ENCODE data around the gene FARSB. TPM values are rescaled to one million over a fixed set of nuclear protein-coding genes. Genes with fewer than 3 reads are reported as not detected.

The FARSB gene
- total RNA-seq, 2 donors from 2014 or later: 23.2 to 48.6 TPM

DNA sequence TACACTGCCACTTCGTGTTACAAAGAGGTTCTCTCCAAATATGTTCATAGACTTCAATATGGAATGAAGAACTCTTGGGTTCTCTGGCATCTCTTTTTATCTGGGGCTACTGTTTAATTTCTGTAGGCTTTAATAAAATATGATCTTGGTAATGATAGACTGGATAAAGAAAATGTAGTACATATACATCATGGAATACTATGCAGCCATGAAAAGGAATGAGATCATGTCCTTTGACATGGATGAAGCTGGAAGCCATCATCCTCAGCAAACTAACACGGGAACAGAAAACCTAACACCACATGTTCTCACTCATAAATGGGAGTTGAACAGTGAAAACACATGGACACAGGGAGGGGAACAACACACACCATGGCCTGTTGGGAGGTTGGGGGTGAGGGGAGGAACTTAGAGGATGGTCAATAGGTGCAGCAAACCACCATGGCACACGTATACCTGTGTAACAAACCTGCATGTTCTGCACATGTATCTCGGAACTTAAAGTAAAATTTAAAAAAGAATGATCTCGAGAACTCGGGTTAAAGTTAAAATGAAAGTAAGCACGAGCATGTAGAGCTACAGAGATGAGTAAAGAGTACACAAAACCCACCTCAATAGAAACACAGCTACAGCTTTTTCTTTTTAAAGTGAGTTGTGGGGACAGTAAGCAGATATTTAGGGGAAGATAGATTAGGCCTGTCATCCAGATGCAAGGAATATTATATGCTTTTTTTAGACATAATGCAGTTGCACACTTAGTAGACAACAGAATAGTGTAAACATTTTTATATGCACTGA, 129.2 kb downstream of the FARSB start:
- Mint-ChIP-seq H3K9me3 (no peaks in the 10 kb centered on the region), H3K36me3 (ENCODE audit: low read depth) (peaks cover 61% of the 10 kb centered on the region), H3K4me1 (peaks cover 5% of the 10 kb centered on the region), H3K4me3 (no peak overlapping the region), H3K27ac (no peak overlapping the region), H3K27me3 (no peaks in the 10 kb centered on the region)
- ATAC-seq (replicated peaks): no peak

DNA sequence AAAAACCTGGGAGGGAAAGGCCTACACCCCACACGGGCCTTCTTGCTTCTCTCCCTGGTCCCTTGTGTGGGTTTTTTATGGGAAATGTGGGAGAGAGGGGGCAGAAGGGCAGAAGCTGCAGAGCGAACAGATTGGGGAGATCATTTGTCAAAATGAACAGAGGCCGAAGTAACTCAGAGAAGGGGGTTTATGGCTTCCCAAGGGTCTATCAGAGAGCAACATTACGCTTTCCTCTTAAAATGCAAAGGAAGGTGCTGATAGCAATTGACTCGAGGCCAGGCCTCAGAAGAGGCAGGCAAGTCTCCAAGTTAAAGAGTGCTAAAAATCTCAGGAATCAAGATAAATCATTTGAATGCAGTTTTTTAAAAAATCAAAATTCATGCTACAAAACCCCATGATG, 130.1 kb downstream of the FARSB start:
- Mint-ChIP-seq H3K27ac (no peak overlapping the region), H3K9me3 (no peaks in the 10 kb centered on the region), H3K4me3 (no peak overlapping the region), H3K27me3 (no peaks in the 10 kb centered on the region), H3K36me3 (ENCODE audit: low read depth) (peaks cover 60% of the 10 kb centered on the region), H3K4me1 (peaks cover 5% of the 10 kb centered on the region)
- ATAC-seq (replicated peaks): no peak

DNA sequence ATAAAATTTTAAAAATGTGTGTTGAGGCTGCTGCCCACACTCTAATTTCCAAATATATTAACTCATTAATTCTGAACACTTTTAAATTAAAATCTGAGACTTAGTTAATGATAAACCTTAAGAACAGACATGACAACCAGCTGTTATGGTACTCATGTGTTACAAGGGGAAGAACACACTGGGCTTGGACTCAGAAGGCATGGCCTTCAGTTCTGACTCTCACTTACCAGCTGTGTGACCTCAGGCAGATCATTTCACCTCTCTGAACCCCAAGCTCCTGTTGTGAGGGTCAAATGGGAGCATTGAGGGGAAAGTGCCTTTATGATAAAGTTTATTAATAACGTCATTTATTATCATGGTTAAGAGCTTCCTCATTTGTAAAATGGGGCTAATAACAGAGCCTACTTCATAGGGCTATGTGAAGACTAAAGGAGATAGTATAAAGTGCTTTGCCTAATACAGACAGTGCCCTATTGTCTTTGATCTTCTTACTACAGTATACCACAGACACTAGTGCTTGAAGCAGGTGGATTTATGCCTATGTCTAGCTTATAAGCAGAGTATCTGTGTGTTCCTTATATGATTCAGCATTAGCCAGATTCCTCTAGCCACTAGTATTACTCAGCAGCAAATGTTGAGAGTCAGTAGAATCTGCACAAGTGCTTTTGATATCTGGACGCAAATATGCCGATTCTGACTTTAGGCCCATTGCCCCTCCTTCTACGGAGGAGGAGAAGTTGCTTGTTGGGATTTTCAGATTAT, 131.9 kb downstream of the FARSB start:
- Mint-ChIP-seq H3K27me3 (no peaks in the 10 kb centered on the region), H3K4me3 (no peak overlapping the region), H3K4me1 (peaks cover 5% of the 10 kb centered on the region), H3K27ac (no peak overlapping the region), H3K9me3 (no peaks in the 10 kb centered on the region), H3K36me3 (ENCODE audit: low read depth) (peaks cover 58% of the 10 kb centered on the region)
- peak; percentile 16 for ATAC-seq (replicated peaks)

DNA sequence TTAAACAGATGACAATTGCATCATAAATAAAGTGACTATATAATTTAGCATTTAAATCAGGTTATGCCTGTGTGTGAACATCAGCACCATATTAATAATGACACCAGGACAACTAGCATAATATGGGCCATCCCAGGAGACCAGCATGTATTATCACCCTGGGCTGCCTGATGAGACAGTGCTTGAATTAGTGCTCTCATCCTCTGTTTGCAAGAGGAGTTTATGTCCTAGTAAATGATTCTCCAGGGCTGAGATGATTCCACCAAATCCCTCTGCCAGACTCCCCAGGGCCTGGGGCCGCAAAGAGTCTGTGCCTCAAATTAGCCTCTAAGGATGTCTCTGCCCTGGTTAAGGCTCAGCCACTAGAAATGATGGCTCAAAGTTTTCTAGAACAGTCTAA, 133.8 kb downstream of the FARSB start:
- no peaks in the 10 kb centered on the region for H3K9me3 Mint-ChIP-seq
- H3K4me1 Mint-ChIP-seq: peaks cover 5% of the 10 kb centered on the region
- H3K27ac Mint-ChIP-seq: no peak overlapping the region
- no peak for ATAC-seq (replicated peaks)
- peaks cover 56% of the 10 kb centered on the region for H3K36me3 Mint-ChIP-seq (ENCODE audit: low read depth)
- H3K4me3 Mint-ChIP-seq: no peak overlapping the region
- H3K27me3 Mint-ChIP-seq: no peaks in the 10 kb centered on the region

DNA sequence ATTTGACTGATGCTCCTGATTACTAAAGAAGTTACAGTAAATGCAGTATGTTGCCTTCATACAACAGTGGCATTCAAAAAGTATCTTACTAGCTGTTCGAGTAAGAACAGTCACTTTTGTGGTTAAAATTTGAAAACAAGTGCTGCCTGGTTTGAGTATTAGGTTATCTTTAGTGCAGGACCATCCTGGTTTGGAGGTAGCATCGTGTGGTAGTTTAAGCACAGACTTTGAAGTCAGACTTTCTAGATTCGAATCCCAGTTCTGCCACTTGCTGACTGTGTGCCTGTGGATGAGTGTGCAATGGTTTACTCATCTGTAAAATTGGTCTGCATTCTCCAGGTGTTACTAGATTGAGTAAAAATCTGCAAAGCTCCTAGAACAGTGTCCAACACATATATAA, 134.8 kb downstream of the FARSB start:
- peaks cover 49% of the 10 kb centered on the region for H3K36me3 Mint-ChIP-seq (ENCODE audit: low read depth)
- no peak overlapping the region for H3K4me3 Mint-ChIP-seq
- H3K27me3 Mint-ChIP-seq: no peaks in the 10 kb centered on the region
- ATAC-seq (replicated peaks): peak; percentile 72
- no peaks in the 10 kb centered on the region for H3K9me3 Mint-ChIP-seq
- H3K4me1 Mint-ChIP-seq: no peaks in the 10 kb centered on the region
- H3K27ac Mint-ChIP-seq: no peak overlapping the region

Other genes starting within 250 kb of the FARSB start
- 10 to 100 TPM in 1 of 2 donors, 1 to 10 TPM in 1; 3.0 to 17.0 TPM for gene SGPP2, start 231.5 kb downstream of the FARSB start, total RNA-seq
- not detected for gene MOGAT1, start 15.6 kb upstream of the FARSB start, total RNA-seq
- 10 to 100 TPM; 12.9 to 32.6 TPM for gene ACSL3, start 204.9 kb upstream of the FARSB start, total RNA-seq

Measured in activated T-helper 17 cell treated with anti-CD3 and anti-CD28 coated beads, Interleukin-2, amount 50 U/mL, for 72 hours (primary cell).